Neural cell (in vitro differentiated cells): Measurements from ENCODE around the gene UGGT1. TPM values are rescaled to one million over a fixed set of nuclear protein-coding genes. Genes with fewer than 3 reads are reported as not detected.

Source experiments
- H2AFZ ChIP-seq: fragments of 200-600, 300-800 bp; sonication (generic), shearing (Covaris generic); 2 replicates; pipeline ENCODE4 v1.6.0; 2014; ENCODE audit warnings: low read depth, mild to moderate bottlenecking, antibody characterized with exemption, low read length, moderate library complexity
- H3F3A ChIP-seq: fragments of 200-600 bp; shearing (Covaris generic); 2 replicates; pipeline ENCODE4 v1.6.1; 2016; ENCODE audit warnings: mild to moderate bottlenecking, moderate library complexity, mixed read lengths, antibody characterized with exemption, low read length; ENCODE audit not compliant: insufficient read depth, poor library complexity, severe bottlenecking
- H3K27ac ChIP-seq: fragments of 200-600, 300-800 bp; sonication (generic), shearing (Covaris generic); 2 replicates; pipeline ENCODE4 v1.5.1; 2014; ENCODE audit warnings: mild to moderate bottlenecking, low read length, moderate library complexity
- H3K27me3 ChIP-seq: fragments of 300-800, 200-600 bp; sonication (generic), shearing (Covaris generic); 2 replicates; pipeline ENCODE4 v1.6.0; 2014; ENCODE audit warnings: mild to moderate bottlenecking, low read depth, low read length, moderate library complexity; ENCODE audit not compliant: insufficient read depth
- H3K36me3 ChIP-seq: fragments of 300-800, 200-600 bp; sonication (generic), shearing (Covaris generic); 2 replicates; pipeline ENCODE4 v1.5.1; 2014; ENCODE audit warnings: mild to moderate bottlenecking, antibody characterized with exemption, low read length, moderate library complexity; ENCODE audit not compliant: insufficient read depth
- H3K4me2 ChIP-seq: fragments of 300-800, 200-600 bp; sonication (generic), shearing (Covaris generic); 2 replicates; pipeline ENCODE4 v1.6.0; 2014; ENCODE audit warnings: mild to moderate bottlenecking, low read length
- H3K4me3 ChIP-seq: fragments of 300-800, 200-600 bp; sonication (generic), shearing (Covaris generic); 2 replicates; pipeline ENCODE4 v1.5.1; 2014; ENCODE audit warnings: mild to moderate bottlenecking, low read length, moderate library complexity
- H3K79me2 ChIP-seq: fragments of 200-600 bp; shearing (Covaris generic); replicated peaks from 2 replicates; pipeline ENCODE4 v1.6.0; 2014; ENCODE audit warnings: mild to moderate bottlenecking, low read length, moderate library complexity; ENCODE audit not compliant: insufficient read depth
- H3K9ac ChIP-seq: fragments of 300-800, 200-600 bp; sonication (generic), shearing (Covaris generic); 2 replicates; pipeline ENCODE4 v1.6.1; 2016; ENCODE audit warnings: mild to moderate bottlenecking, low read length, mixed read lengths
- H3K9me2 ChIP-seq: fragments of 200-600 bp; shearing (Covaris generic); 2 replicates; pipeline ENCODE4 v1.6.1; 2016; ENCODE audit warnings: mild to moderate bottlenecking, low read length, mixed read lengths; ENCODE audit not compliant: insufficient read depth
- H3K9me3 ChIP-seq: fragments of 200-600, 300-800 bp; sonication (generic), shearing (Covaris generic); 2 replicates; pipeline ENCODE4 v1.6.1; 2016; ENCODE audit warnings: mild to moderate bottlenecking, mixed run types, low read length, moderate library complexity, mixed read lengths
- H4K20me1 ChIP-seq: fragments of 200-600 bp; shearing (Covaris generic); 2 replicates; pipeline ENCODE4 v1.6.1; 2016; ENCODE audit warnings: mild to moderate bottlenecking, mixed run types; ENCODE audit not compliant: insufficient read depth
- EP300 ChIP-seq: fragments of 450-650 bp; conservative IDR thresholded peaks from 2 replicates; pipeline ENCODE4 v1.6.1; 2014; ENCODE audit warnings: antibody characterized with exemption, mild to moderate bottlenecking, moderate library complexity; ENCODE audit not compliant: poor library complexity, severe bottlenecking
- EZH2 ChIP-seq: fragments of 200-600, 300-800 bp; shearing (Covaris generic), sonication (generic); IDR thresholded peaks from 2 replicates; pipeline ENCODE4 v1.6.1; 2014; ENCODE audit warnings: antibody characterized with exemption, low read length, borderline replicate concordance, mild to moderate bottlenecking; ENCODE audit not compliant: insufficient read depth, poor library complexity, severe bottlenecking
- MXI1 ChIP-seq: fragments of 450-650 bp; conservative IDR thresholded peaks from 2 replicates; pipeline ENCODE4 v1.6.1; 2014; ENCODE audit warnings: antibody characterized with exemption, mild to moderate bottlenecking; ENCODE audit not compliant: poor library complexity, severe bottlenecking
- POLR2AphosphoS5 ChIP-seq: IDR thresholded peaks from 2 replicates; pipeline ENCODE4 v1.6.1; 2012
- RAD21 ChIP-seq: fragments of 450-650 bp; conservative IDR thresholded peaks from 2 replicates; pipeline ENCODE4 v1.6.1; 2014; ENCODE audit warnings: antibody characterized with exemption, mild to moderate bottlenecking, moderate library complexity
- SMC3 ChIP-seq: fragments of 450-650 bp; conservative IDR thresholded peaks from 2 replicates; pipeline ENCODE4 v1.6.1; 2014; ENCODE audit warnings: antibody characterized with exemption, mild to moderate bottlenecking, moderate library complexity; ENCODE audit not compliant: poor library complexity
- TAF1 ChIP-seq: IDR thresholded peaks from 2 replicates; pipeline ENCODE4 v1.6.1; 2012; ENCODE audit warnings: low read depth
- polyA plus RNA-seq: library from polyadenylated mRNA; depleted of rRNA; stranded (reverse); fragments of >200 nt; gene quantifications from 2 replicates; pipeline ENCODE4 v1.2.3, GENCODE V29; 2014
- TF ChIP-seq, protein P1 (sequence below): IDR thresholded peaks from 2 replicates; pipeline ENCODE4 v1.6.1; 2012; ENCODE audit warnings: borderline replicate concordance
- TF ChIP-seq, protein P2 (sequence below): fragments of 450-650 bp; IDR thresholded peaks from 2 replicates; pipeline ENCODE4 v1.5.1; 2014; ENCODE audit warnings: antibody characterized with exemption, mild to moderate bottlenecking, moderate library complexity; ENCODE audit not compliant: poor library complexity, severe bottlenecking

UGGT1 gene
- polyA plus RNA-seq, 1 donor from 2014 or later: 26.3 TPM

DNA sequence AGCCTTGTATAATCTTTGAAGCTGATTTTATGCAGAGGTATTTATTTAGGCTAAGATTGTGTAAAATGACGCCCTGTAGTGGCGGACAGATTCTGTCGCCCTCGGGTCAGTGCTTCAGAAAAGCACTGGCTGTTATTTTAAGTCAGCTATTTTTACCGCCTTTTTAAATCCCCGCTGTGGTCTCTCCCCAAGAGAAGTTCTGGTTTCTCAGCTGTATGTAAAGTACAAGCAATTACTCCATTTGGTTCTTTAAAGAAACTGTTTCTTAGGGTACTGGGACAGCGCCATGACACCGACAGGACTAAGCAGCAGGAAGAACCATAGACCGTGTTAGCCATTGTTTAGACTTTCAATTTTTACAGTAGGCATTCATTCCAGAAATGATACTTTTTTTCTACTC, 65.0 kb downstream of the UGGT1 start:
- Histone ChIP-seq H4K20me1 (no peaks in the 10 kb centered on the region), H3K4me2 (no peak overlapping the region), H3K9ac (no peak overlapping the region), H2AFZ (no peak overlapping the region), H3K36me3 (peaks cover 9% of the 10 kb centered on the region), H3K79me2 (no peaks in the 10 kb centered on the region), H3F3A (no peaks in the 10 kb centered on the region), H3K27ac (no peak overlapping the region), H3K9me2 (no peaks in the 10 kb centered on the region), H3K4me3 (no peak overlapping the region), H3K9me3 (no peaks in the 10 kb centered on the region), H3K27me3 (no peaks in the 10 kb centered on the region)
- TF ChIP-seq RAD21: no peak
- TF ChIP-seq MXI1: no peak
- no peak for TF ChIP-seq SMC3
- TF ChIP-seq EZH2: no peak
- TF ChIP-seq TAF1: no peak
- TF ChIP-seq, protein P1, sequence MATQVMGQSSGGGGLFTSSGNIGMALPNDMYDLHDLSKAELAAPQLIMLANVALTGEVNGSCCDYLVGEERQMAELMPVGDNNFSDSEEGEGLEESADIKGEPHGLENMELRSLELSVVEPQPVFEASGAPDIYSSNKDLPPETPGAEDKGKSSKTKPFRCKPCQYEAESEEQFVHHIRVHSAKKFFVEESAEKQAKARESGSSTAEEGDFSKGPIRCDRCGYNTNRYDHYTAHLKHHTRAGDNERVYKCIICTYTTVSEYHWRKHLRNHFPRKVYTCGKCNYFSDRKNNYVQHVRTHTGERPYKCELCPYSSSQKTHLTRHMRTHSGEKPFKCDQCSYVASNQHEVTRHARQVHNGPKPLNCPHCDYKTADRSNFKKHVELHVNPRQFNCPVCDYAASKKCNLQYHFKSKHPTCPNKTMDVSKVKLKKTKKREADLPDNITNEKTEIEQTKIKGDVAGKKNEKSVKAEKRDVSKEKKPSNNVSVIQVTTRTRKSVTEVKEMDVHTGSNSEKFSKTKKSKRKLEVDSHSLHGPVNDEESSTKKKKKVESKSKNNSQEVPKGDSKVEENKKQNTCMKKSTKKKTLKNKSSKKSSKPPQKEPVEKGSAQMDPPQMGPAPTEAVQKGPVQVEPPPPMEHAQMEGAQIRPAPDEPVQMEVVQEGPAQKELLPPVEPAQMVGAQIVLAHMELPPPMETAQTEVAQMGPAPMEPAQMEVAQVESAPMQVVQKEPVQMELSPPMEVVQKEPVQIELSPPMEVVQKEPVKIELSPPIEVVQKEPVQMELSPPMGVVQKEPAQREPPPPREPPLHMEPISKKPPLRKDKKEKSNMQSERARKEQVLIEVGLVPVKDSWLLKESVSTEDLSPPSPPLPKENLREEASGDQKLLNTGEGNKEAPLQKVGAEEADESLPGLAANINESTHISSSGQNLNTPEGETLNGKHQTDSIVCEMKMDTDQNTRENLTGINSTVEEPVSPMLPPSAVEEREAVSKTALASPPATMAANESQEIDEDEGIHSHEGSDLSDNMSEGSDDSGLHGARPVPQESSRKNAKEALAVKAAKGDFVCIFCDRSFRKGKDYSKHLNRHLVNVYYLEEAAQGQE: no peak
- TF ChIP-seq, protein P2, sequence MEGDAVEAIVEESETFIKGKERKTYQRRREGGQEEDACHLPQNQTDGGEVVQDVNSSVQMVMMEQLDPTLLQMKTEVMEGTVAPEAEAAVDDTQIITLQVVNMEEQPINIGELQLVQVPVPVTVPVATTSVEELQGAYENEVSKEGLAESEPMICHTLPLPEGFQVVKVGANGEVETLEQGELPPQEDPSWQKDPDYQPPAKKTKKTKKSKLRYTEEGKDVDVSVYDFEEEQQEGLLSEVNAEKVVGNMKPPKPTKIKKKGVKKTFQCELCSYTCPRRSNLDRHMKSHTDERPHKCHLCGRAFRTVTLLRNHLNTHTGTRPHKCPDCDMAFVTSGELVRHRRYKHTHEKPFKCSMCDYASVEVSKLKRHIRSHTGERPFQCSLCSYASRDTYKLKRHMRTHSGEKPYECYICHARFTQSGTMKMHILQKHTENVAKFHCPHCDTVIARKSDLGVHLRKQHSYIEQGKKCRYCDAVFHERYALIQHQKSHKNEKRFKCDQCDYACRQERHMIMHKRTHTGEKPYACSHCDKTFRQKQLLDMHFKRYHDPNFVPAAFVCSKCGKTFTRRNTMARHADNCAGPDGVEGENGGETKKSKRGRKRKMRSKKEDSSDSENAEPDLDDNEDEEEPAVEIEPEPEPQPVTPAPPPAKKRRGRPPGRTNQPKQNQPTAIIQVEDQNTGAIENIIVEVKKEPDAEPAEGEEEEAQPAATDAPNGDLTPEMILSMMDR: no peak
- TF ChIP-seq EP300: no peak

DNA sequence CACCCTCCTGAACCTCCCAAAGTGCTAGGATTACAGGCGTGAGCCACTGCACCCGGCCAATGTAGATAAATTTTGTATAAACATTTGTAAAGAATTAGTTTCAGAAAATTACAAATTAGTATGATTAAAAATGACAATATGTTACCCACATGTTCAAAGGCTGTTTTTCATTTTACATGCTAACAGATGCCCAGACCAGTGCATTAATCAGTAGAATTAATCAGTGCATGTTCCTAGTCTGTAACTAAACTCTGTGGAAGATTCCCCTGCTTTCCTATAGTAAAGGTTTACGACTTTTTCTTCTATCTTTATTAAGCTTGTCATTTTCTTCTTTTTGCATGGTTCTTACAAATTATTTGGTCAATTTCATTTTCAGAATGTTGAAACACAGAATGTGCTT, 65.8 kb downstream of the UGGT1 start:
- no peaks in the 10 kb centered on the region for H3F3A ChIP-seq
- H2AFZ ChIP-seq: no peak overlapping the region
- no peak overlapping the region for H3K9ac ChIP-seq
- H3K4me3 ChIP-seq: no peak overlapping the region
- peaks cover 14% of the 10 kb centered on the region for H3K36me3 ChIP-seq
- H3K4me2 ChIP-seq: no peak overlapping the region
- H3K9me3 ChIP-seq: no peaks in the 10 kb centered on the region
- TF ChIP-seq TAF1: no peak
- TF ChIP-seq EP300: no peak
- no peak for TF ChIP-seq SMC3
- TF ChIP-seq, protein P2: no peak
- TF ChIP-seq RAD21: no peak
- no peak for TF ChIP-seq MXI1
- TF ChIP-seq, protein P1: no peak
- no peak for TF ChIP-seq POLR2AphosphoS5
- TF ChIP-seq EZH2: no peak
- H3K79me2 ChIP-seq: no peaks in the 10 kb centered on the region
- no peaks in the 10 kb centered on the region for H4K20me1 ChIP-seq
- H3K9me2 ChIP-seq: no peaks in the 10 kb centered on the region
- no peaks in the 10 kb centered on the region for H3K27me3 ChIP-seq
- no peak overlapping the region for H3K27ac ChIP-seq
